OCI-LY3 (cell line): Measurements from ENCODE around the gene CAPZB.

ENCODE experiments used
- EZH2phosphoT487 ChIP-seq: fragments of 200-600 bp; shearing (Covaris generic); IDR thresholded peaks from 2 replicates; pipeline ENCODE4 v1.6.1; 2018; ENCODE audit warnings: antibody characterized with exemption, mixed run types, low read depth
- TF ChIP-seq, protein P1 (sequence below): fragments of 200-600, 300-600 bp; sonication (generic); IDR thresholded peaks from 2 replicates; pipeline ENCODE4 v1.5.1; 2014; ENCODE audit warnings: antibody characterized with exemption, low read length, low read depth

GRCh38 chr1:19525607-19526545, 40.5 kb upstream of the CAPZB start:
- TF ChIP-seq, protein P1, sequence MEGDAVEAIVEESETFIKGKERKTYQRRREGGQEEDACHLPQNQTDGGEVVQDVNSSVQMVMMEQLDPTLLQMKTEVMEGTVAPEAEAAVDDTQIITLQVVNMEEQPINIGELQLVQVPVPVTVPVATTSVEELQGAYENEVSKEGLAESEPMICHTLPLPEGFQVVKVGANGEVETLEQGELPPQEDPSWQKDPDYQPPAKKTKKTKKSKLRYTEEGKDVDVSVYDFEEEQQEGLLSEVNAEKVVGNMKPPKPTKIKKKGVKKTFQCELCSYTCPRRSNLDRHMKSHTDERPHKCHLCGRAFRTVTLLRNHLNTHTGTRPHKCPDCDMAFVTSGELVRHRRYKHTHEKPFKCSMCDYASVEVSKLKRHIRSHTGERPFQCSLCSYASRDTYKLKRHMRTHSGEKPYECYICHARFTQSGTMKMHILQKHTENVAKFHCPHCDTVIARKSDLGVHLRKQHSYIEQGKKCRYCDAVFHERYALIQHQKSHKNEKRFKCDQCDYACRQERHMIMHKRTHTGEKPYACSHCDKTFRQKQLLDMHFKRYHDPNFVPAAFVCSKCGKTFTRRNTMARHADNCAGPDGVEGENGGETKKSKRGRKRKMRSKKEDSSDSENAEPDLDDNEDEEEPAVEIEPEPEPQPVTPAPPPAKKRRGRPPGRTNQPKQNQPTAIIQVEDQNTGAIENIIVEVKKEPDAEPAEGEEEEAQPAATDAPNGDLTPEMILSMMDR: no peak
- TF ChIP-seq EZH2phosphoT487: no peak
